ENCODE data around the gene FALEC. TPM values are rescaled to one million over a fixed set of nuclear protein-coding genes. Genes with fewer than 3 reads are reported as not detected.
A peak's percentile ranks its signal among the peaks of the same experiment; 100 is the strongest.

FALEC gene
- total and polyA plus RNA-seq, 9 of the 15 experiments (the other 6 are each of a cell fraction or from before 2014, with no cell fraction given) = 0.15 to 1.8 (median 0.53) TPM; not detected in 5

DNA sequence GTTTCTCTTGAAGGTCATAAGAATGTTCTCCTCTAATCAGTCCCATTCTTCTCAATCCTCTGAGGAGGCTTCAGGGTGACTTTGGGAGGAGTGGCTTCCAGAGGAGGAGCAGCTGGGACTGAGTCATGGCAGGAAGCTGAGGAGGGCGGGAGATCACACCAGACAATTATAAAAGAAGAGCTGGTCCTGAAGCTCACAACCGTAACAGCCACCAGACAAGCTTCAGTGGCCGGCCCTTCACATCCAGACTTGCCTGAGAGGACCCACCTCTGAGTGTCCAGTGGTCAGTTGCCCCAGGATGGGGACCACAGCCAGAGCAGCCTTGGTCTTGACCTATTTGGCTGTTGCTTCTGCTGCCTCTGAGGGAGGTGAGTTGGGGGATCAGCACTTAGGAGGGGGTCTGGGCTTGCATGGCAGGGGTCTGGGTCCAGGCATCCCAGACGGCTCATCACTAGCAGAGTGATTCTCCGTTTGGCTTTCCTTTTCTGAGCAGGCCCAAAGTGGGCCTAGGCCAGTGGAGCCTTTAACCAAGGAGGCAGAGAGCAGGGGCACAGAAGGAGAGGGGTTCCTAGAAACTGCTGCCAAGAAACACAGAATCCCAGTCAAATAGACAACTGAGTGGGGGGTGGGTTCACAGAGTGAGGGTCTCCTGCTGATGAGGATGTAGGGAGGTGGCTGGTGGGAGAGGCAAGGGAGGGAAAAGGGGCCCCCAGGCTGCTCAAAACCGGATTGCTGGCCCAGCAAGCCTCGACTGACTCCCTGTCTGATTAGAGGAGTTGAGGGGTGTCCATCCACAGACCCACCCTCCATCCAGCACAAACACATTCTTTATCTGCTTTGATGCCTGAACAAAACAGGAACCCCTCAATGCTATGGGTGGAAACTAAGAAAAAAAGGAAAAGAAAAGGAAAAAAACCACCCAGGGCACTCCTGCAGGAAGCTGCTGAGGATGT is 7.4 kb upstream of the FALEC start, which contains the start of gene ECM1 (continued):
- TF ChIP-seq FOXM1 (IDR thresholded peaks at IDR 0.05; ENCODE audit: low read depth) (no peak), FOXM1 (CRISPR knock-in tag; IDR thresholded peaks at IDR 0.05; ENCODE audit: low read depth) (no peak), PHF8 (IDR thresholded peaks at IDR 0.05; ENCODE audit: borderline replicate concordance, low read length) (peak; percentile 43; the same call in 1 of the 2 replicates), SOX6 (IDR thresholded peaks at IDR 0.05) (peak; percentile 32; the same call in 1 of the 2 replicates), COPS2 (conservative IDR thresholded peaks at IDR 0.05) (no peak), ZNF354B (CRISPR knock-in tag; IDR thresholded peaks at IDR 0.05) (no peak), POLR2AphosphoS5 (IDR thresholded peaks at IDR 0.05; ENCODE audit: control insufficient read depth, insufficient read depth, low read depth, low read length) (peak; percentile 75; the same call in 1 of the 2 replicates), PRMT5 (CRISPR knock-in tag; IDR thresholded peaks at IDR 0.05) (no peak), ZNF780A (CRISPR knock-in tag; IDR thresholded peaks at IDR 0.05) (no peak), POU5F1 (IDR thresholded peaks at IDR 0.05; ENCODE audit: borderline replicate concordance, low read depth, low read length, partially characterized antibody) (no peak), MECOM (CRISPR knock-in tag; IDR thresholded peaks at IDR 0.05) (no peak), ZNF785 (CRISPR knock-in tag; IDR thresholded peaks at IDR 0.05) (no peak), ZNF668 (CRISPR knock-in tag; IDR thresholded peaks at IDR 0.05) (no peak), ZNF436 (CRISPR knock-in tag; IDR thresholded peaks at IDR 0.05) (no peak)
- TF ChIP-seq, protein P1, sequence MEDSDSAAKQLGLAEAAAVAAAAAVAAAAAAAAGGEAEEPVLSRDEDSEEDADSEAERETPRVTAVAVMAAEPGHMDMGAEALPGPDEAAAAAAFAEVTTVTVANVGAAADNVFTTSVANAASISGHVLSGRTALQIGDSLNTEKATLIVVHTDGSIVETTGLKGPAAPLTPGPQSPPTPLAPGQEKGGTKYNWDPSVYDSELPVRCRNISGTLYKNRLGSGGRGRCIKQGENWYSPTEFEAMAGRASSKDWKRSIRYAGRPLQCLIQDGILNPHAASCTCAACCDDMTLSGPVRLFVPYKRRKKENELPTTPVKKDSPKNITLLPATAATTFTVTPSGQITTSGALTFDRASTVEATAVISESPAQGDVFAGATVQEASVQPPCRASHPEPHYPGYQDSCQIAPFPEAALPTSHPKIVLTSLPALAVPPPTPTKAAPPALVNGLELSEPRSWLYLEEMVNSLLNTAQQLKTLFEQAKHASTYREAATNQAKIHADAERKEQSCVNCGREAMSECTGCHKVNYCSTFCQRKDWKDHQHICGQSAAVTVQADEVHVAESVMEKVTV (CRISPR knock-in tag; IDR thresholded peaks at IDR 0.05) = no peak
- TF ChIP-seq, protein P2, sequence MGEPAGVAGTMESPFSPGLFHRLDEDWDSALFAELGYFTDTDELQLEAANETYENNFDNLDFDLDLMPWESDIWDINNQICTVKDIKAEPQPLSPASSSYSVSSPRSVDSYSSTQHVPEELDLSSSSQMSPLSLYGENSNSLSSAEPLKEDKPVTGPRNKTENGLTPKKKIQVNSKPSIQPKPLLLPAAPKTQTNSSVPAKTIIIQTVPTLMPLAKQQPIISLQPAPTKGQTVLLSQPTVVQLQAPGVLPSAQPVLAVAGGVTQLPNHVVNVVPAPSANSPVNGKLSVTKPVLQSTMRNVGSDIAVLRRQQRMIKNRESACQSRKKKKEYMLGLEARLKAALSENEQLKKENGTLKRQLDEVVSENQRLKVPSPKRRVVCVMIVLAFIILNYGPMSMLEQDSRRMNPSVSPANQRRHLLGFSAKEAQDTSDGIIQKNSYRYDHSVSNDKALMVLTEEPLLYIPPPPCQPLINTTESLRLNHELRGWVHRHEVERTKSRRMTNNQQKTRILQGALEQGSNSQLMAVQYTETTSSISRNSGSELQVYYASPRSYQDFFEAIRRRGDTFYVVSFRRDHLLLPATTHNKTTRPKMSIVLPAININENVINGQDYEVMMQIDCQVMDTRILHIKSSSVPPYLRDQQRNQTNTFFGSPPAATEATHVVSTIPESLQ (CRISPR knock-in tag; IDR thresholded peaks at IDR 0.05) = no peak
- TF ChIP-seq, protein P3, sequence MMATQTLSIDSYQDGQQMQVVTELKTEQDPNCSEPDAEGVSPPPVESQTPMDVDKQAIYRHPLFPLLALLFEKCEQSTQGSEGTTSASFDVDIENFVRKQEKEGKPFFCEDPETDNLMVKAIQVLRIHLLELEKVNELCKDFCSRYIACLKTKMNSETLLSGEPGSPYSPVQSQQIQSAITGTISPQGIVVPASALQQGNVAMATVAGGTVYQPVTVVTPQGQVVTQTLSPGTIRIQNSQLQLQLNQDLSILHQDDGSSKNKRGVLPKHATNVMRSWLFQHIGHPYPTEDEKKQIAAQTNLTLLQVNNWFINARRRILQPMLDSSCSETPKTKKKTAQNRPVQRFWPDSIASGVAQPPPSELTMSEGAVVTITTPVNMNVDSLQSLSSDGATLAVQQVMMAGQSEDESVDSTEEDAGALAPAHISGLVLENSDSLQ (IDR thresholded peaks at IDR 0.05) = peak; percentile 17; the same call in 1 of the 2 replicates
- TF ChIP-seq, protein P4, sequence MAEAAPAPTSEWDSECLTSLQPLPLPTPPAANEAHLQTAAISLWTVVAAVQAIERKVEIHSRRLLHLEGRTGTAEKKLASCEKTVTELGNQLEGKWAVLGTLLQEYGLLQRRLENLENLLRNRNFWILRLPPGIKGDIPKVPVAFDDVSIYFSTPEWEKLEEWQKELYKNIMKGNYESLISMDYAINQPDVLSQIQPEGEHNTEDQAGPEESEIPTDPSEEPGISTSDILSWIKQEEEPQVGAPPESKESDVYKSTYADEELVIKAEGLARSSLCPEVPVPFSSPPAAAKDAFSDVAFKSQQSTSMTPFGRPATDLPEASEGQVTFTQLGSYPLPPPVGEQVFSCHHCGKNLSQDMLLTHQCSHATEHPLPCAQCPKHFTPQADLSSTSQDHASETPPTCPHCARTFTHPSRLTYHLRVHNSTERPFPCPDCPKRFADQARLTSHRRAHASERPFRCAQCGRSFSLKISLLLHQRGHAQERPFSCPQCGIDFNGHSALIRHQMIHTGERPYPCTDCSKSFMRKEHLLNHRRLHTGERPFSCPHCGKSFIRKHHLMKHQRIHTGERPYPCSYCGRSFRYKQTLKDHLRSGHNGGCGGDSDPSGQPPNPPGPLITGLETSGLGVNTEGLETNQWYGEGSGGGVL (CRISPR knock-in tag; IDR thresholded peaks at IDR 0.05) = 0 out of 2 replicates have a peak, but pooled peaks have one; percentile 15
- TF ChIP-seq, protein P5, sequence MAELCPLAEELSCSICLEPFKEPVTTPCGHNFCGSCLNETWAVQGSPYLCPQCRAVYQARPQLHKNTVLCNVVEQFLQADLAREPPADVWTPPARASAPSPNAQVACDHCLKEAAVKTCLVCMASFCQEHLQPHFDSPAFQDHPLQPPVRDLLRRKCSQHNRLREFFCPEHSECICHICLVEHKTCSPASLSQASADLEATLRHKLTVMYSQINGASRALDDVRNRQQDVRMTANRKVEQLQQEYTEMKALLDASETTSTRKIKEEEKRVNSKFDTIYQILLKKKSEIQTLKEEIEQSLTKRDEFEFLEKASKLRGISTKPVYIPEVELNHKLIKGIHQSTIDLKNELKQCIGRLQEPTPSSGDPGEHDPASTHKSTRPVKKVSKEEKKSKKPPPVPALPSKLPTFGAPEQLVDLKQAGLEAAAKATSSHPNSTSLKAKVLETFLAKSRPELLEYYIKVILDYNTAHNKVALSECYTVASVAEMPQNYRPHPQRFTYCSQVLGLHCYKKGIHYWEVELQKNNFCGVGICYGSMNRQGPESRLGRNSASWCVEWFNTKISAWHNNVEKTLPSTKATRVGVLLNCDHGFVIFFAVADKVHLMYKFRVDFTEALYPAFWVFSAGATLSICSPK (IDR thresholded peaks at IDR 0.05; ENCODE audit: borderline replicate concordance) = no peak

Measured in K562 (cell line).